Fibroblast of villous mesenchyme (primary cell): ENCODE data around the gene HPRT1. TPM values are rescaled to one million over a fixed set of nuclear protein-coding genes. Genes with fewer than 3 reads are reported as not detected.

Experiments used
- DNase-seq: peaks from one replicate; pipeline ENCODE4 v3.0.0-alpha.2; 2010; ENCODE audit warnings: low read depth
- H3K4me3 ChIP-seq: 2 replicates; pipeline ENCODE4 v1.5.1; 2011; ENCODE audit warnings: low read depth, mild to moderate bottlenecking, low read length
- CTCF ChIP-seq: IDR thresholded peaks from 2 replicates; pipeline ENCODE4 v1.5.1; 2012; ENCODE audit warnings: low read depth, mild to moderate bottlenecking, low read length; ENCODE audit not compliant: insufficient read depth
- small RNA-seq: library from RNA; depleted of rRNA; stranded (forward); fragments of <200 nt; gene quantifications from one replicate; pipeline ENCODE3, GENCODE V24; 2012
- total RNA-seq: library from RNA; depleted of rRNA; stranded (reverse); fragments of >200 nt; gene quantifications from 2 replicates; pipeline ENCODE4 v1.2.3, GENCODE V29; 2012

HPRT1 gene
- total RNA-seq, 1 donor, result 17.3 TPM

DNA sequence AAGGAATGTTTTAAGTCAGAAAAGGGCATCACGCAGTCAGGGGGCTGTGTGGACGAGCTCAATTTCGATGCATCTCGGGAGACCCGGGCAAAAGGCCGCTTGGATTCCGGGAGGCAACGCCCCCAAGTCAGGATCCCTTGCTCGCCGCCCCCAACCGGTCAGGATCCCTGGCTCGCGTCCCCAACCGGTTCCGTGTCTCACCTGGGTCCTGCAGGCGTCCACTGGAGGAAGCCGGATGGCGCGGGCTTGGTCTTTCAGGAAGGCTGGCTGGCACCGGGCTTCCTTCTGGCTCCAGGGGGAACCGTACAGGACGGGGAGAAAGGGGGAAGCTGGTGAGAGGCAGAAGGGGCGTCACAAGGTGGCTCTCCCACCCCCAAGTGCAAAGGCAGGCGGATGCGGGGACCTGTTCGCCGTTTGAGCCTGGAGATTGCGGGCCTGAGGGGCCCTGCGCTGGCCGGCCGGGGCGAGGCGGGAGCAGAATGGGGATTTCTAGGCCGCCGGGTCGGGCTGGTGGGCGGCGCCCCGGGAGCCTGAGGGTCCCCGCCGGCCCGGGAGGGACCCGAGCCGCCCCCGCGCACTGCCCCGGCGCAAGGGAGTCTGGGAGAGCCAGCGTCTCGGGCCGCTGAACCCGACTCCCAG, 84.7 kb downstream of the HPRT1 start:
- DNase-seq, result no peak
- no peak for TF ChIP-seq CTCF
- peak overlapping the region; percentile 81 for H3K4me3 ChIP-seq

GRCh38 chrX:134545510-134545909, 85.5 kb downstream of the HPRT1 start:
- no peak for DNase-seq
- peak overlapping the region; percentile 81 for H3K4me3 ChIP-seq
- TF ChIP-seq CTCF, result no peak

GRCh38 chrX:134546187-134546586, 86.2 kb downstream of the HPRT1 start:
- peak overlapping the region; percentile 81 for H3K4me3 ChIP-seq
- no peak for DNase-seq
- TF ChIP-seq CTCF, result no peak

- H3K4me3 ChIP-seq, result peak overlapping the region; percentile 81
- DNase-seq, result peak; percentile 62
- no peak for TF ChIP-seq CTCF
These were observed 87.2 kb downstream of the HPRT1 start for GRCh38 chrX:134547047-134547679.

DNA sequence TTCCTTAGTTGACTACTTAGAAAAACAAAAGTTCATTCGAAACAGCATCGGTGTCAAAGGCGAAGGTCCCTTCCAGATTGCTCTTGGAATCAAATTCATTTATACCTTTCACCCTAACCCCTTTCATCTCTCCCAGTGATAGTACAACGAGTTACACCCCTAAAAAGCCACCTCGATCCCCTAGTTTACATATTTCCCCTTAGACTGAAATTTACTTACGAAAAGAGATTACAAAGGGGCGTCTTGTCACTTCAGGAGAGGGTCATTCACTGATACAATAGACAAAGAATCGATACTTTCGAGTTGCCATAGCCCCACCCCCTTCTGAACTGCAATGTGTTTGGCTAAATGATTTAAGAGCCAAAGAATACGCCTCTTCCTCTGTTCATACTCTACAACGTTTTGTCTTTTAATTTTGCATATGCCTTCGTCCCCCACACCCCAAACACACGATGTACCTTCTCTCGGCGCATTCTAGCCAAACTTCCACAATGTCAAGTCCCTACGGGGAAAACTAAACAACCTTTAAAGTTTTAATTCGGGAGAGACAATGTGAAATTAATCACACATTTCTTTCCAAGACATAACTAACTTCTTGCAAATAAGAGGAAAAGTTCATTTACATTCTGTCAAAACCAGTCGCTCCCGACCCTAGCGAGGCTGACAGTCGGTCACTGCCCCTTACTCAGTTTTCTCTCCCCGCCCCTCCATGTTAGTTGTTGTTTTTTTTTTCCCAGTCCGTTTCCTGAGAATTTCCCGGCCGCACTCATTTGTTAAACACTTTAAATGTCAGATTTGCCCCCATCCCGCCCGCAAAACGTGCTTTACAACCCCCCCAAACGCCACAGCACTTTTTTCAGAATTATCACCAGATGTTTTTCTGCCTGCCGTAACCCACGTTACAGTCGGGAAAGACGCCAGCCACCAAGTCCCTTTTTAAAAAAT, 88.6 kb downstream of the HPRT1 start:
- peak overlapping the region; percentile 81 for H3K4me3 ChIP-seq
- TF ChIP-seq CTCF, result no peak
- DNase-seq, result no peak

Small RNA genes within 50 kb of the gene (small RNA-seq; reads per million reads assigned to genes)
- gene AC004383.1 (not detected), gene MIR450A1 (126 reads per million, percentile 97 among the genes with 10 or more reads in this experiment), gene MIR450A2 (85.3 reads per million, percentile 97 among the genes with 10 or more reads in this experiment), gene MIR450B (12.1 reads per million, percentile 91 among the genes with 10 or more reads in this experiment), gene MIR503 (4,882 reads per million, percentile 100 among the genes with 10 or more reads in this experiment), gene MIR542 (124 reads per million, percentile 97 among the genes with 10 or more reads in this experiment)

Other genes with a start within 250 kb of the HPRT1 start
- 0.43 TPM in 1 of 2 replicates, not detected in the other for gene CCDC160, start 223.0 kb upstream of the HPRT1 start, total RNA-seq
- gene PHF6, start 86.9 kb upstream of the HPRT1 start, total RNA-seq, result 19.3 and 31.1 TPM in 2 replicates
- 0.32 and 0.43 TPM in 2 replicates for gene PLAC1, start 198.3 kb downstream of the HPRT1 start, total RNA-seq